Subcutaneous abdominal adipose tissue (tissue), 5 donors: ENCODE data around the gene ALKBH8.
"Not testable (repeated sequence)": the region's sequence is repeated elsewhere in the genome, so short reads cannot be mapped to it uniquely, and the experiment has no call there.

Experiments used
- H3K27ac ChIP-seq: one replicate; pipeline ENCODE4 v1.7.0; 2013; ENCODE audit warnings: low read depth, mild to moderate bottlenecking, inconsistent platforms, low read length, moderate library complexity
- H3K27me3 ChIP-seq, 5 donors: one replicate each; pipeline ENCODE4 v1.7.0; 2013; ENCODE audit warnings: low read length in 5 of 5, inconsistent platforms in 1 of 5; ENCODE audit not compliant: control insufficient read depth in 5 of 5, insufficient read depth in 4 of 5
- H3K36me3 ChIP-seq, 5 donors: one replicate each; pipeline ENCODE4 v1.7.0; 2013; ENCODE audit warnings: low read length in 5 of 5; ENCODE audit not compliant: control insufficient read depth in 5 of 5, insufficient read depth in 5 of 5
- H3K4me1 ChIP-seq, 5 donors: one replicate each; pipeline ENCODE4 v1.7.0; 2013; ENCODE audit warnings: low read length in 5 of 5, mild to moderate bottlenecking in 3 of 5, moderate library complexity in 1 of 5; ENCODE audit not compliant: control insufficient read depth in 5 of 5, insufficient read depth in 5 of 5
- H3K4me3 ChIP-seq, 5 donors: one replicate each; pipeline ENCODE4 v1.7.0; 2013; ENCODE audit warnings: low read length in 5 of 5, low read depth in 1 of 5
- H3K9ac ChIP-seq, 5 donors: one replicate each; pipeline ENCODE4 v1.7.0; 2013; ENCODE audit warnings: low read length in 5 of 5, mild to moderate bottlenecking in 4 of 5, moderate library complexity in 3 of 5
- H3K9me3 ChIP-seq, 5 donors: one replicate each; pipeline ENCODE4 v1.7.0; 2013; ENCODE audit warnings: low read length in 5 of 5; ENCODE audit not compliant: control insufficient read depth in 5 of 5
- donor health status: healthy.
- donor health status: healthy.
- donor health status: healthy.
- donor health status: healthy.
- donor health status: healthy.

The ALKBH8 gene

GRCh38 chr11:107478922-107479321 lies 86.6 kb downstream of the ALKBH8 start:
- Histone ChIP-seq H3K36me3 (no peaks in the 10 kb centered on the region), H3K27me3 (peaks cover 0 to 7% (median 4%) of the 10 kb centered on the region in 5 donors), H3K4me3 (no peak overlapping the region), H3K4me1 (no peaks in the 10 kb centered on the region), H3K27ac (no peak overlapping the region), H3K9ac (no peak overlapping the region), H3K9me3 (no peaks in the 10 kb centered on the region)

- no peak overlapping the region for H3K9ac ChIP-seq
- H3K4me3 ChIP-seq = no peak overlapping the region
- H3K4me1 ChIP-seq = no peaks in the 10 kb centered on the region
- H3K9me3 ChIP-seq = no peaks in the 10 kb centered on the region
- no peak overlapping the region for H3K27ac ChIP-seq
- no peaks in the 10 kb centered on the region for H3K36me3 ChIP-seq
- peaks cover 0 to 7% (median 4%) of the 10 kb centered on the region in 5 donors for H3K27me3 ChIP-seq
Observed at GRCh38 chr11:107477820-107478219, 87.7 kb downstream of the ALKBH8 start.

- no peak overlapping the region for H3K4me3 ChIP-seq
- no peaks in the 10 kb centered on the region for H3K4me1 ChIP-seq
- no peak overlapping the region for H3K27ac ChIP-seq
- H3K9ac ChIP-seq = no peak overlapping the region
- H3K9me3 ChIP-seq = no peaks in the 10 kb centered on the region
- H3K27me3 ChIP-seq = peaks cover 0 to 7% (median 4%) of the 10 kb centered on the region in 5 donors
- no peaks in the 10 kb centered on the region for H3K36me3 ChIP-seq
Observed at GRCh38 chr11:107473792-107474191, 91.7 kb downstream of the ALKBH8 start.

GRCh38 chr11:107472966-107473365 lies 92.6 kb downstream of the ALKBH8 start:
- Histone ChIP-seq H3K4me1 (no peaks in the 10 kb centered on the region), H3K9me3 (no peaks in the 10 kb centered on the region), H3K27ac (no peak overlapping the region), H3K9ac (no peak overlapping the region), H3K27me3 (peaks cover 0 to 7% (median 4%) of the 10 kb centered on the region in 5 donors), H3K36me3 (no peaks in the 10 kb centered on the region), H3K4me3 (no peak overlapping the region)

- no peak overlapping the region for H3K4me3 ChIP-seq
- H3K36me3 ChIP-seq = no peaks in the 10 kb centered on the region
- no peaks in the 10 kb centered on the region for H3K4me1 ChIP-seq
- no peak overlapping the region for H3K27ac ChIP-seq
- H3K27me3 ChIP-seq = peaks cover 0 to 12% (median 0%) of the 10 kb centered on the region in 5 donors
- no peak overlapping the region for H3K9ac ChIP-seq
- no peaks in the 10 kb centered on the region for H3K9me3 ChIP-seq
Observed at GRCh38 chr11:107468596-107468995, 96.9 kb downstream of the ALKBH8 start.

GRCh38 chr11:107467696-107468095 lies 97.8 kb downstream of the ALKBH8 start:
- Histone ChIP-seq H3K27me3 (peaks cover 0 to 12% (median 0%) of the 10 kb centered on the region in 5 donors), H3K27ac (no peak overlapping the region), H3K9me3 (no peaks in the 10 kb centered on the region), H3K4me1 (no peaks in the 10 kb centered on the region), H3K4me3 (no peak overlapping the region), H3K9ac (no peak overlapping the region), H3K36me3 (no peaks in the 10 kb centered on the region)

- H3K9me3 ChIP-seq, H3K9ac ChIP-seq, H3K36me3 ChIP-seq, H3K4me3 ChIP-seq, H3K27ac ChIP-seq, H3K4me1 ChIP-seq: not testable (repeated sequence)
- peaks cover 0 to 12% (median 0%) of the 10 kb centered on the region in 5 donors for H3K27me3 ChIP-seq
Observed at GRCh38 chr11:107466275-107466866, 99.2 kb downstream of the ALKBH8 start.

- Histone ChIP-seq H3K27ac (peak within 1 kb of the TSS; percentile 84), H3K27me3 (no peaks in the 10 kb centered on the region), H3K9ac (peak within 1 kb of the TSS; percentile 86 to 100 (median 96)), H3K9me3 (no peaks in the 10 kb centered on the region), H3K4me1 (peaks cover 4 to 16% (median 13%) of the 10 kb centered on the region in 5 donors), H3K36me3 (peaks cover 0 to 16% (median 15%) of the 10 kb centered on the region in 5 donors), H3K4me3 (peak within 1 kb of the TSS; percentile 85 to 100 (median 97))
Observed at GRCh38 chr11:107457558-107458271, 107.8 kb downstream of the ALKBH8 start, which contains the start of gene CWF19L2. Gene CWF19L2, minus strand, starts transcription at chr11:107457825. Its CDS starts 9 bp downstream, at chr11:107457816.

- Histone ChIP-seq H3K36me3 (peaks cover 2 to 21% (median 19%) of the 10 kb centered on the region in 5 donors), H3K27ac (peak overlapping the region; percentile 84), H3K9me3 (no peaks in the 10 kb centered on the region), H3K27me3 (no peaks in the 10 kb centered on the region), H3K4me1 (peaks cover 4 to 16% (median 13%) of the 10 kb centered on the region in 5 donors), H3K4me3 (peak overlapping the region; percentile 85 to 100 (median 97)), H3K9ac (peak overlapping the region; percentile 86 to 100 (median 96))
Observed at GRCh38 chr11:107457205-107457557, 108.4 kb downstream of the ALKBH8 start.

GRCh38 chr11:107453594-107454286 lies 111.8 kb downstream of the ALKBH8 start:
- Histone ChIP-seq H3K9me3 (no peaks in the 10 kb centered on the region), H3K4me1 (peaks cover 4 to 16% (median 13%) of the 10 kb centered on the region in 5 donors), H3K4me3 (no peak overlapping the region), H3K27me3 (no peaks in the 10 kb centered on the region), H3K9ac (no peak overlapping the region), H3K27ac (no peak overlapping the region), H3K36me3 (peaks cover 8 to 26% (median 19%) of the 10 kb centered on the region in 5 donors)
